NT2/D1 (cell line): Measurements from ENCODE around the gene IL18.
"Not testable (repeated sequence)": the region's sequence is repeated elsewhere in the genome, so short reads cannot be mapped to it uniquely, and the experiment has no call there.

Experiments used
- DNase-seq: peaks from one replicate; pipeline ENCODE4 v3.0.0-alpha.2; 2011; ENCODE audit warnings: low read depth, low spot score
- H3K27me3 ChIP-seq: 2 replicates; pipeline ENCODE4 v1.6.0; 2011; ENCODE audit warnings: mild to moderate bottlenecking; ENCODE audit not compliant: insufficient read length, insufficient read depth
- H3K36me3 ChIP-seq: 2 replicates; pipeline ENCODE4 v1.6.1; 2011; ENCODE audit warnings: mild to moderate bottlenecking, low read length, mixed read lengths; ENCODE audit not compliant: insufficient read depth, insufficient read length
- H3K4me1 ChIP-seq: 2 replicates; pipeline ENCODE4 v1.5.1; 2011; ENCODE audit not compliant: insufficient read depth, insufficient read length
- H3K4me3 ChIP-seq: 2 replicates; pipeline ENCODE4 v1.5.1; 2011; ENCODE audit warnings: low read depth; ENCODE audit not compliant: insufficient read length
- H3K9ac ChIP-seq: 2 replicates; pipeline ENCODE4 v1.6.0; 2011; ENCODE audit warnings: low read depth; ENCODE audit not compliant: insufficient read length
- H3K9me3 ChIP-seq: 2 replicates; pipeline ENCODE4 v1.5.1; 2011; ENCODE audit warnings: mild to moderate bottlenecking, low read length; ENCODE audit not compliant: insufficient read depth
- SUZ12 ChIP-seq: IDR thresholded peaks from 2 replicates; pipeline ENCODE4 v1.6.1; 2011; ENCODE audit not compliant: insufficient read length, insufficient read depth; ENCODE audit errors: extremely low read depth
- YY1 ChIP-seq: IDR thresholded peaks from 2 replicates; pipeline ENCODE4 v1.6.1; 2011; ENCODE audit not compliant: insufficient read length, insufficient read depth
- ZNF274 ChIP-seq: IDR thresholded peaks from 2 replicates; pipeline ENCODE4 v1.6.1; 2011; ENCODE audit warnings: mild to moderate bottlenecking, low read depth, low read length

Gene IL18

GRCh38 chr11:112114460-112114859, 49.4 kb downstream of the IL18 start:
- H3K27me3 ChIP-seq: no peaks in the 10 kb centered on the region
- TF ChIP-seq YY1 (no peak), SUZ12 (no peak), ZNF274 (no peak)
- no peak for DNase-seq
- no peak overlapping the region for H3K4me3 ChIP-seq
- H3K36me3 ChIP-seq: no peaks in the 10 kb centered on the region
- no peaks in the 10 kb centered on the region for H3K4me1 ChIP-seq
- no peak overlapping the region for H3K9ac ChIP-seq
- H3K9me3 ChIP-seq: no peaks in the 10 kb centered on the region

GRCh38 chr11:112113539-112114457, 50.1 kb downstream of the IL18 start:
- peak; percentile 8 for DNase-seq
- H3K9ac ChIP-seq: no peak overlapping the region
- TF ChIP-seq ZNF274 (no peak), SUZ12 (no peak), YY1 (no peak)
- H3K9me3 ChIP-seq: no peaks in the 10 kb centered on the region
- no peaks in the 10 kb centered on the region for H3K36me3 ChIP-seq
- H3K4me1 ChIP-seq: no peaks in the 10 kb centered on the region
- H3K4me3 ChIP-seq: no peak overlapping the region
- no peaks in the 10 kb centered on the region for H3K27me3 ChIP-seq

GRCh38 chr11:112106070-112106469, 57.8 kb downstream of the IL18 start:
- Histone ChIP-seq H3K4me3 (no peak overlapping the region), H3K27me3 (no peaks in the 10 kb centered on the region), H3K9ac (no peak overlapping the region), H3K36me3 (no peaks in the 10 kb centered on the region), H3K9me3 (no peaks in the 10 kb centered on the region), H3K4me1 (no peaks in the 10 kb centered on the region)
- no peak for DNase-seq
- TF ChIP-seq SUZ12 (no peak), YY1 (no peak), ZNF274 (no peak)

GRCh38 chr11:112103446-112103845, 60.4 kb downstream of the IL18 start:
- no peak overlapping the region for H3K4me3 ChIP-seq
- no peak overlapping the region for H3K9ac ChIP-seq
- no peak for TF ChIP-seq YY1
- no peak for TF ChIP-seq ZNF274
- no peak for TF ChIP-seq SUZ12
- H3K27me3 ChIP-seq: no peaks in the 10 kb centered on the region
- no peak for DNase-seq
- no peaks in the 10 kb centered on the region for H3K4me1 ChIP-seq
- H3K9me3 ChIP-seq: no peaks in the 10 kb centered on the region
- no peaks in the 10 kb centered on the region for H3K36me3 ChIP-seq

GRCh38 chr11:112100462-112100861, 63.4 kb downstream of the IL18 start:
- Histone ChIP-seq H3K4me3 (no peak overlapping the region), H3K9me3 (no peaks in the 10 kb centered on the region), H3K36me3 (peaks cover 6% of the 10 kb centered on the region), H3K4me1 (no peaks in the 10 kb centered on the region), H3K9ac (no peak overlapping the region), H3K27me3 (no peaks in the 10 kb centered on the region)
- no peak for DNase-seq
- TF ChIP-seq ZNF274 (no peak), YY1 (no peak), SUZ12 (no peak)

- no peak overlapping the region for H3K4me3 ChIP-seq
- H3K9me3 ChIP-seq: no peaks in the 10 kb centered on the region
- H3K27me3 ChIP-seq: no peaks in the 10 kb centered on the region
- H3K9ac ChIP-seq: no peak overlapping the region
- no peaks in the 10 kb centered on the region for H3K4me1 ChIP-seq
- TF ChIP-seq YY1 (no peak), ZNF274 (no peak), SUZ12 (no peak)
- H3K36me3 ChIP-seq: peaks cover 11% of the 10 kb centered on the region
- DNase-seq: no peak
Measured at GRCh38 chr11:112097734-112098528, 66.0 kb downstream of the IL18 start.

- Histone ChIP-seq H3K4me1 (no peaks in the 10 kb centered on the region), H3K27me3 (no peaks in the 10 kb centered on the region)
Measured at GRCh38 chr11:112096194-112096593, 67.7 kb downstream of the IL18 start.

GRCh38 chr11:112095302-112095701, 68.6 kb downstream of the IL18 start:
- not testable (repeated sequence) for DNase-seq, H3K9me3 ChIP-seq, H3K4me1 ChIP-seq, H3K9ac ChIP-seq, H3K4me3 ChIP-seq, H3K27me3 ChIP-seq
- peaks cover 29% of the 10 kb centered on the region for H3K36me3 ChIP-seq

More at GRCh38 chr11:112096194-112096593, 67.7 kb downstream of the IL18 start:
- Histone ChIP-seq H3K4me3 (no peak overlapping the region), H3K36me3 (peaks cover 25% of the 10 kb centered on the region), H3K9ac (no peak overlapping the region), H3K9me3 (no peaks in the 10 kb centered on the region)
- no peak for DNase-seq
- TF ChIP-seq ZNF274 (no peak), YY1 (no peak), SUZ12 (no peak)
